ENCODE results near the gene LINC01488. TPM values are rescaled to one million over a fixed set of nuclear protein-coding genes. Genes with fewer than 3 reads are reported as not detected.

LINC01488 gene
- total RNA-seq, 1 experiment from 2014 or later = not detected

GRCh38 chr11:69467646-69468045 is 13.8 kb upstream of the LINC01488 start:
- ChIA-PET POLR2A (ENCODE audit: unreplicated experiment) (no interaction called here), CTCF (no interaction called here)
- DNase-seq = no peak
- Histone ChIP-seq H4K20me1 (ENCODE audit: insufficient read depth) (no peaks in the 10 kb centered on the region), H3K36me3 (ENCODE audit: low read depth) (no peaks in the 10 kb centered on the region), H3K27ac (no peak overlapping the region), H3K4me3 (no peak overlapping the region), H3K4me2 (no peak overlapping the region), H3K9me2 (ENCODE audit: insufficient read depth) (no peaks in the 10 kb centered on the region), H3K27me3 (ENCODE audit: insufficient read depth, low read depth) (no peaks in the 10 kb centered on the region), H3K79me2 (ENCODE audit: low read depth) (no peaks in the 10 kb centered on the region), H3K4me1 (replicated peaks; ENCODE audit: insufficient read depth) (no peaks in the 10 kb centered on the region), H3K9me3 (ENCODE audit: insufficient read depth, low read depth) (no peaks in the 10 kb centered on the region), H3F3A (ENCODE audit: insufficient read depth, low read depth) (no peaks in the 10 kb centered on the region), H2AFZ (no peak overlapping the region)
- TF ChIP-seq CTCF (conservative IDR thresholded peaks at IDR 0.05) (no peak), EZH2 (IDR thresholded peaks at IDR 0.05; ENCODE audit: low read depth) (no peak)
- BruUV-seq (replicated peaks) = no TSS peak
- intact Hi-C loops (cut with micrococcal nuclease; ENCODE audit: unreplicated experiment) = no loop called here

GRCh38 chr11:69468221-69468620 is 13.2 kb upstream of the LINC01488 start:
- no peak for TF ChIP-seq EZH2 (IDR thresholded peaks at IDR 0.05; ENCODE audit: low read depth)
- TF ChIP-seq CTCF (conservative IDR thresholded peaks at IDR 0.05) = no peak
- Histone ChIP-seq H3K4me1 (replicated peaks; ENCODE audit: insufficient read depth) (no peaks in the 10 kb centered on the region), H3F3A (ENCODE audit: insufficient read depth, low read depth) (no peaks in the 10 kb centered on the region), H4K20me1 (ENCODE audit: insufficient read depth) (no peaks in the 10 kb centered on the region), H3K9me3 (ENCODE audit: insufficient read depth, low read depth) (no peaks in the 10 kb centered on the region), H2AFZ (no peak overlapping the region), H3K27me3 (ENCODE audit: insufficient read depth, low read depth) (no peaks in the 10 kb centered on the region), H3K36me3 (ENCODE audit: low read depth) (no peaks in the 10 kb centered on the region), H3K4me3 (no peak overlapping the region), H3K9me2 (ENCODE audit: insufficient read depth) (no peaks in the 10 kb centered on the region), H3K4me2 (no peak overlapping the region), H3K27ac (no peak overlapping the region), H3K79me2 (ENCODE audit: low read depth) (no peaks in the 10 kb centered on the region)
- intact Hi-C loops (cut with micrococcal nuclease; ENCODE audit: unreplicated experiment) = no loop called here
- ChIA-PET CTCF (no interaction called here), POLR2A (ENCODE audit: unreplicated experiment) (no interaction called here)
- DNase-seq = no peak
- no TSS peak for BruUV-seq (replicated peaks)

GRCh38 chr11:69468911-69469885 is 12.3 kb upstream of the LINC01488 start:
- CTCF ChIA-PET = no interaction called here
- H3K4me1 ChIP-seq (replicated peaks; ENCODE audit: insufficient read depth) = no peaks in the 10 kb centered on the region
- no peaks in the 10 kb centered on the region for H3K9me2 ChIP-seq (ENCODE audit: insufficient read depth)
- no peak overlapping the region for H3K4me3 ChIP-seq
- TF ChIP-seq EZH2 (IDR thresholded peaks at IDR 0.05; ENCODE audit: low read depth) (no peak), CTCF (conservative IDR thresholded peaks at IDR 0.05) (no peak)
- no peak overlapping the region for H2AFZ ChIP-seq
- POLR2A ChIA-PET (ENCODE audit: unreplicated experiment) = no interaction called here
- H4K20me1 ChIP-seq (ENCODE audit: insufficient read depth) = no peaks in the 10 kb centered on the region
- H3K27me3 ChIP-seq (ENCODE audit: insufficient read depth, low read depth) = no peaks in the 10 kb centered on the region
- no TSS peak for BruUV-seq (replicated peaks)
- H3K27ac ChIP-seq = no peak overlapping the region
- H3F3A ChIP-seq (ENCODE audit: insufficient read depth, low read depth) = no peaks in the 10 kb centered on the region
- H3K36me3 ChIP-seq (ENCODE audit: low read depth) = no peaks in the 10 kb centered on the region
- no peak for DNase-seq
- no peak overlapping the region for H3K4me2 ChIP-seq
- intact Hi-C loops (cut with micrococcal nuclease; ENCODE audit: unreplicated experiment) = no loop called here
- H3K79me2 ChIP-seq (ENCODE audit: low read depth) = no peaks in the 10 kb centered on the region
- H3K9me3 ChIP-seq (ENCODE audit: insufficient read depth, low read depth) = no peaks in the 10 kb centered on the region

All from PC-9 (cell line).